GM12891 (cell line): ENCODE measurements around the gene SBF1.

Source experiments
- PAX5 ChIP-seq: IDR thresholded peaks from 2 replicates; pipeline ENCODE4 v1.6.1; 2011; ENCODE audit warnings: low read length, moderate library complexity, mild to moderate bottlenecking; ENCODE audit not compliant: insufficient read depth, severe bottlenecking
- POLR2A ChIP-seq: IDR thresholded peaks from 2 replicates; pipeline ENCODE4 v1.6.1; 2011; ENCODE audit warnings: low read depth, low read length, control low read depth
- POLR2AphosphoS5 ChIP-seq: IDR thresholded peaks from 2 replicates; pipeline ENCODE4 v1.6.1; 2011; ENCODE audit warnings: low read depth, low read length, control low read depth
- POU2F2 ChIP-seq: IDR thresholded peaks from 2 replicates; pipeline ENCODE4 v1.6.1; 2011; ENCODE audit warnings: low read depth, mild to moderate bottlenecking, control low read depth, low read length, moderate library complexity
- SPI1 ChIP-seq: IDR thresholded peaks from 2 replicates; pipeline ENCODE4 v1.6.1; 2011; ENCODE audit warnings: low read depth, low read length, control low read depth
- TAF1 ChIP-seq: IDR thresholded peaks from 2 replicates; pipeline ENCODE4 v1.6.1; 2011; ENCODE audit warnings: low read depth, low read length, control low read depth

GRCh38 chr22:50398831-50399648 is 75.8 kb downstream of the SBF1 start:
- no peak for TF ChIP-seq POLR2A
- no peak for TF ChIP-seq POLR2AphosphoS5
- no peak for TF ChIP-seq SPI1
- TF ChIP-seq TAF1, result no peak
- TF ChIP-seq PAX5, result no peak
- no peak for TF ChIP-seq POU2F2
